Stimulated activated CD4-positive, alpha-beta T cell treated with anti-CD3 and anti-CD28 coated beads, Interleukin-15, amount 100 ng/mL, for 24 hours (primary cell): Measurements from ENCODE around the gene CDK5RAP1.

Source experiments
- DNase-seq: peaks from one replicate; pipeline ENCODE4 v3.0.0-alpha.2; 2020

The CDK5RAP1 gene

GRCh38 chr20:33328157-33329137, 72.9 kb downstream of the CDK5RAP1 start:
- DNase-seq = no peak

GRCh38 chr20:33325350-33325749, 76.0 kb downstream of the CDK5RAP1 start:
- DNase-seq = no peak

DNA sequence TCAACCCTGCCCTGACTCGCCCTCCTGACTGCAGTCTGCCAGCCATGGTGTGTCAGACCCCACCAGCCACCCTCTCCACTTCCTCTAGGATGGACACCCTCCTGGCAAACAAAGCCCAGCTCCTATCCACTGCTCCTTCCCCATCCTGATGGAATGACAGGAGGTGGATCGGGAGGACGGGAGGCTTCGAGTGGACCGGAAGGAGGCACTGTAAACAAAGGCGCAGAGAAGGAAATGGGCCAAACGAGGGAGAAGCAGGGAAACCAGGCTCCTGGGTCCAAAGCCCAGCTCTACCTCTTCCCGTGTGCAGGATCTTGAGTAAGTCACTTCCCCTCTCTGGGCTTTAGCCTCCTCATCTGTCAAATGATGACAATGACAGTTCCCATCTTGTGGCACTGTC, 78.1 kb downstream of the CDK5RAP1 start:
- no peak for DNase-seq

- DNase-seq = no peak
Observed at GRCh38 chr20:33322456-33322855, 78.9 kb downstream of the CDK5RAP1 start.

DNA sequence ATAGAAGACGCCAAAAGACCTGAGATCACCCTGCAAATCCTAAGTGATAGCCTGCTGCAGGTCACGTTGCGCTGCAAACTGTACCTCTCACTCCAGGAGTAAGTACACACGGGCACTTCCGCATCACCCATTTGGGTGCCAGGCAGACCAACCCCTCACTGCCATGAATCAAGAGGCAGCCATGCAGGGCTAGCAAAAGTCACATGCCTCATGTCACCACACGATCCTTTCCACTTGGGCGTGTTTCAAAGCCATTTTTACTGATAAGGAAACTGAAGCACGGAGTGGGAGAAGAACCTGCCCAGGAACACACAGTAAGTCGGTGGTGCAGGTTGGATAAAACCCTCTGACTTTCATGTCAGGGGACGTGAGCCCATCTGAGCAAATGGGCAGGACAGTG, 81.3 kb downstream of the CDK5RAP1 start:
- no peak for DNase-seq

GRCh38 chr20:33318096-33318429, 83.3 kb downstream of the CDK5RAP1 start:
- DNase-seq = no peak

DNA sequence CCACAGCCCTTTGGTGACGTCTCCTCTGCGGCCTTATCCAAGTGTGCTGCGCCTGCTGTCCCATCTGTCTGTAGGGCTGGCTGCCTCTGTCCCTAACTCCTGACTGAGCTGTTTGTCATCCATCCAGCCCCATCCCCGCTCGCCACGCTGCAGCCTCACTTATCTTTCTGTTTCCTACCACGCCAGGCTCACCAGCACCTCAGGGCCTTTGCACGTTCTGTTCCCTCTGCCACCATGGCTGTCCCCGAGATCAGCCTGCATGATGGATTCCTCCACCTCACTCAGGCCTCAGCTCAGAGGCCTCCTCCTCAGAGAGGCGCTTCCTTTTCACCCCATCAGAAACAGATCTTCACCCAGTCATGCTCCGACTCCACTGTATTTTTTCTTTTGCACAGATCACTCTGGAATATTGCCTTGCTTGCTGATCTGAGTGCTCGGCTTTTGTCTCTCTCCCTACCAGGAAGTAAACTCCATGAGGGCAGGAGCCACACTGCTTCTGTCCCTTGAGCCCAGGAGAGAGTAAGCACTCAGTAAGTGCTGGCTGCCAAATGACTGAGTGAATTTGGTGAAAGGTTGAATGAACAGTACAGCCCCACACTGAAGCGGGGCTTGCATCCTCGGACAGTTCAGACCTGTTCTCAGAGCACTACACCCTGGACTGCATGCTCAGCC, 83.8 kb downstream of the CDK5RAP1 start:
- DNase-seq = no peak

DNA sequence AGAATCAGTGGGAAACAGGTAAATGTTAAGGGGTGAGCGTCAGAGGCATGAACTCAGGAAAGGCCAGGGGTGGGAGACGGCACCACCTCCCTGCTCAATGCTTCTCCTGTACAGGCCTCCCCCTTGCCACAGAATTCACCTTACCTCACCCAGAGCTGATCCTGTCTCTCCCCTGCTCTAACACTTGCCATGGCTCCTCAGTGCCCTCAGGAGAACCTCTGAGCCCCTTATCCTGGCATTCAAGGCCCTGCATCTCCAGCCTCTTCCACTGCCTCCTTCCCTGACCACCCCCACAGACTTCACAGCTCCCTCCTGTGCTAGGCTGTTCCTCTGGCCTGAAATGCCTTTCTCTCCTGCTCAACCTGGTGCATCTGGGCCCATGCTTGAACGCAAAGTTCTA, 84.4 kb downstream of the CDK5RAP1 start:
- DNase-seq = no peak

- DNase-seq = no peak
Observed at GRCh38 chr20:33316343-33316742, 85.0 kb downstream of the CDK5RAP1 start.

- no peak for DNase-seq
Observed at GRCh38 chr20:33313686-33314314, 87.5 kb downstream of the CDK5RAP1 start.

GRCh38 chr20:33312583-33312982, 88.7 kb downstream of the CDK5RAP1 start:
- no peak for DNase-seq

DNA sequence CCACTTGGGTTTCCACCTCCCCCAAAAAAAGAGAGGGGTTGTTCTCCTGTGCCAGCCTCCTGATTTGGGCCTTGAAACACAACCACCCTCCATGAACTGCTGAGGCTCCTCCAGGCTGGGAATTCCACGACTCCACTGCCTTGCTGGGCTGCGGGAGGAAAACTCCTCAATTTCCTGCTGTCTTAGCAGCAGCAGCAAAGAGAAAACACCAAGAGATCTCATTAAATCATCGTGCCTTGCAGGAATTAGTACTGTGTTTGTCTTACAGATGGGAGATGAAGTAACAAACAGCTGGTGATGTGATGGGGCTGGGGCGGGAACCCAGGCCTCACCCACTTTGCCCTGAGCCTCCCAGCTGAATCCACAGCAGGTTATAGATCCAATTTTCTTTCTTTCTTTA, 89.3 kb downstream of the CDK5RAP1 start:
- no peak for DNase-seq

GRCh38 chr20:33311011-33311410, 90.3 kb downstream of the CDK5RAP1 start:
- no peak for DNase-seq

GRCh38 chr20:33310327-33310899, 90.9 kb downstream of the CDK5RAP1 start:
- no peak for DNase-seq

DNA sequence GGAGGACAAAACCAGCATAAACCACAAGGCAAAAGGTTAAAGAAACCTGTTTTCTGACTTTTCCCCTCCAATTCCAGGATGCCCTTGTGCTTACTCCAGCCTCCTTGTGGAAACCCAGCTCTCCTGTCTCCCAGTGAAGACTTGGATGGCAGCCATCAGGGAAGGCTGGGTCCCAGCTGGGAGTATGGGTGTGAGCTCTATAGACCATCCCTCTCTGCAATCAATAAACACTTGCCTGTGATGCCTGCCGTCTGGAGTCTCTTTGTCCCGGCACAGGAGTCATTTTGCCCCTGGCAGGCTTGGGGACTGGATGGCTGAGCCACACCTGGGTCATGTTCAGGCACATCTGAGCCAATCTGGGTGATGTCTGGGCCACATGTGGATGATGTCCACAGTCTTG, 91.7 kb downstream of the CDK5RAP1 start:
- no peak for DNase-seq
